Measurements from ENCODE around the gene ARHGAP40. TPM values are rescaled to one million over a fixed set of nuclear protein-coding genes. Genes with fewer than 3 reads are reported as not detected.
"Not testable (repeated sequence)": the region's sequence is repeated elsewhere in the genome, so short reads cannot be mapped to it uniquely, and the experiment has no call there.

ARHGAP40 gene
- total and polyA plus RNA-seq, 2 donors: 0.92 to 1.9 TPM

DNA sequence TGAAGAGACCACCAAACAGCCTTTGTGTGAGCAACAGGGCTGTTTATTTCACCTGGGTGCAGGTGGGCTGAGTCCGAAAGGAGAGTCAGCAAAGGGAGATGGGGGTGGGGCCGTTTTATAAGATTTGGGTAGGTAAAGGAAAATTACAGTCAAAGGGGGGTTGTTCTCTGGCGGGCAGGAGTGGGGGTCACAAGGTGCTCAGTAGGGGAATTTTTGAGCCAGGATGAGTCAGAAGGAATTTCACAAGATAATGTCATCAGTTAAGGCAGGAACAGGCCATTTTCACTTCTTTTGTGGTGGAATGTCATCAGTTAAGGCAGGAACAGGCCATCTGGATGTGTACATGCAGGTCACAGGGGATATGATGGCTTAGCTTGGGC is 9.2 kb upstream of the ARHGAP40 start:
- not testable (repeated sequence) for H3K4me3 ChIP-seq (ENCODE audit: low read depth, low read length); H3K4me1 ChIP-seq (ENCODE audit: insufficient read depth); H3K36me3 ChIP-seq (ENCODE audit: insufficient read depth); DNase-seq (ENCODE audit: extremely low spot score); H3K27ac ChIP-seq (ENCODE audit: low read depth)
- WGBS: 69% methylated on average over 3 of the region's 3 CpGs

- H3K27ac ChIP-seq (ENCODE audit: low read depth); DNase-seq (ENCODE audit: extremely low spot score); H3K4me3 ChIP-seq (ENCODE audit: low read depth, low read length); H3K4me1 ChIP-seq (ENCODE audit: insufficient read depth); H3K36me3 ChIP-seq (ENCODE audit: insufficient read depth): not testable (repeated sequence)
- WGBS: 75% methylated on average over 12 of the region's 12 CpGs
Observed at GRCh38 chr20:38594281-38594680, 7.3 kb upstream of the ARHGAP40 start.

- not testable (repeated sequence) for DNase-seq (ENCODE audit: extremely low spot score); H3K4me1 ChIP-seq (ENCODE audit: insufficient read depth); H3K27ac ChIP-seq (ENCODE audit: low read depth); H3K4me3 ChIP-seq (ENCODE audit: low read depth, low read length); H3K36me3 ChIP-seq (ENCODE audit: insufficient read depth)
- WGBS: 89% methylated on average over 15 of the region's 15 CpGs
Observed at GRCh38 chr20:38595886-38596285, 5.7 kb upstream of the ARHGAP40 start.

- Histone ChIP-seq H3K27ac (ENCODE audit: low read depth) (no peak overlapping the region), H3K4me1 (ENCODE audit: insufficient read depth) (no peaks in the 10 kb centered on the region), H3K36me3 (ENCODE audit: insufficient read depth) (no peaks in the 10 kb centered on the region), H3K4me3 (ENCODE audit: low read depth, low read length) (no peak overlapping the region)
- DNase-seq (ENCODE audit: extremely low spot score): no peak
- WGBS: 35% methylated on average over 9 of the region's 9 CpGs
Observed at GRCh38 chr20:38599410-38599882, 2.2 kb upstream of the ARHGAP40 start.

- H3K4me3 ChIP-seq (ENCODE audit: low read depth, low read length): no peak overlapping the region
- no peaks in the 10 kb centered on the region for H3K4me1 ChIP-seq (ENCODE audit: insufficient read depth)
- 97% methylated on average over 1 of the region's 1 CpG for WGBS
- no peak for DNase-seq (ENCODE audit: extremely low spot score)
- H3K36me3 ChIP-seq (ENCODE audit: insufficient read depth): no peaks in the 10 kb centered on the region
- no peak overlapping the region for H3K27ac ChIP-seq (ENCODE audit: low read depth)
Observed at GRCh38 chr20:38600057-38600456, 1.6 kb upstream of the ARHGAP40 start.

DNA sequence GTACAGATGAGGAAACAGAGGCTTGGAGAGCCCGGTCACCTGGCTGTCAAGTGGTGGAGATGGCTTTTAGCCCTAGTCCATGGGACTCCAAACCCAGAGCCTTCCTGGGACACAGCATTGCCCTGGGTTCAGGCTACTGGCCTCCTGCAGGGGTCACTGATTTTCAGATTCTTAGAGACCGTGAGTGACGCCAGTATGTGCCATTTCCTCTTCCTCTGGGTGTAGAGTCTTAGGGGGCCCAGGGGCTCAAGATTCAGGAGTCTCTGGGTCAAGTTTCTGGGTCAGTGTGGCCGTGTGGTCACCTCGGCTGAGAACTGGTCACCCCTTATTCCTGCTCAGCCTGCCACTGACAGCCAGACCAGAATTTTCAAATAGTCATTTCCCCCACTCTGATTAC is 574 bp downstream of the ARHGAP40 start:
- DNase-seq (ENCODE audit: extremely low spot score): no peak
- Histone ChIP-seq H3K4me3 (ENCODE audit: low read depth, low read length) (no peak overlapping the region), H3K4me1 (ENCODE audit: insufficient read depth) (no peaks in the 10 kb centered on the region), H3K27ac (ENCODE audit: low read depth) (no peak overlapping the region), H3K36me3 (ENCODE audit: insufficient read depth) (no peaks in the 10 kb centered on the region)
- 38% methylated on average over 5 of the region's 5 CpGs for WGBS

- WGBS: 76% methylated on average over 3 of the region's 3 CpGs
- no peaks in the 10 kb centered on the region for H3K36me3 ChIP-seq (ENCODE audit: insufficient read depth)
- DNase-seq (ENCODE audit: extremely low spot score): no peak
- no peak overlapping the region for H3K27ac ChIP-seq (ENCODE audit: low read depth)
- no peaks in the 10 kb centered on the region for H3K4me1 ChIP-seq (ENCODE audit: insufficient read depth)
- H3K4me3 ChIP-seq (ENCODE audit: low read depth, low read length): no peak overlapping the region
Observed at GRCh38 chr20:38603286-38603685, 1.7 kb downstream of the ARHGAP40 start.

- H3K27ac ChIP-seq (ENCODE audit: low read depth): no peak overlapping the region
- no peak overlapping the region for H3K4me3 ChIP-seq (ENCODE audit: low read depth, low read length)
- no peaks in the 10 kb centered on the region for H3K4me1 ChIP-seq (ENCODE audit: insufficient read depth)
- DNase-seq (ENCODE audit: extremely low spot score): no peak
- H3K36me3 ChIP-seq (ENCODE audit: insufficient read depth): no peaks in the 10 kb centered on the region
- 36% methylated on average over 4 of the region's 4 CpGs for WGBS
Observed at GRCh38 chr20:38604873-38605303, 3.3 kb downstream of the ARHGAP40 start.

DNA sequence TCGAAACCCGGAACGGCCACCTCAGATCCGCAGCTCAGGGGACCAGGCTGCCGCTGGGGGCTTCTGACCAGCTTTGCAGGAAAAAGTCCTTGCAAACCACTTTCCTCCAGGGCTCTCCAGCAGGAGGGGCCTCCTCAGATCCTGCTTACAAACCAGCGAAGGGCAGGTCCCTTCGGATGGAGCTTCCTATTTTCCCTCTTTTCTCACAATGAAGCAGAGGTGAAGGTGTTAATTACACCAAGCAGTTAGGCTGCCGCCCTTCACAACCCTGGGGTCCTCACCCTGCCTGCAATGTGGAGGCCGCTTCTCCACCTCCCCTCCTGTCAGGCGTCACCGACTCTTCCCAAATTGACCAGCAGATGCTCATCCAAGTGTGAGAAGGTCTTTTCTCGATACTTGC is 5.7 kb downstream of the ARHGAP40 start:
- no peaks in the 10 kb centered on the region for H3K36me3 ChIP-seq (ENCODE audit: insufficient read depth)
- no peak for DNase-seq (ENCODE audit: extremely low spot score)
- H3K27ac ChIP-seq (ENCODE audit: low read depth): no peak overlapping the region
- H3K4me1 ChIP-seq (ENCODE audit: insufficient read depth): no peaks in the 10 kb centered on the region
- no peak overlapping the region for H3K4me3 ChIP-seq (ENCODE audit: low read depth, low read length)
- 31% methylated on average over 12 of the region's 12 CpGs for WGBS

DNA sequence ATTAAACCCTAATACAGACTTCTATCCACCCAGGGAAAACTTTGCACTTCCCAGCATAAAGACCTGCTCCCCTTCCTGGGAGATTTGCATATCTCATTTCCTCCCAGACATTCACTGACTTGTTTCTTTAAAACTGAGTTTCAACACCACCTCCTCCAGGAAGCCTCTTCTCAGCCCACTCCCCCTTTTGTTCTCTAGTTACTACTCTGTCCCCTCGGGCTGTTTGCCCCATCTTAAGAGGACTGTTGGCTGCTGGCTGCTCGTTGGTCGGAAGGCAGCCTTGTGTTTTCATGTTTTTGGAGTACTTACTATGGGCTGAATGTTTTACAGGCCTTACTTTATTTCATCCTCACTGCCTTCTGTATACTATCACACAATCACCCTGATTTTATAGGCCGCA is 6.6 kb downstream of the ARHGAP40 start:
- Histone ChIP-seq H3K27ac (ENCODE audit: low read depth) (no peak overlapping the region), H3K4me1 (ENCODE audit: insufficient read depth) (no peaks in the 10 kb centered on the region), H3K4me3 (ENCODE audit: low read depth, low read length) (no peak overlapping the region), H3K36me3 (ENCODE audit: insufficient read depth) (no peaks in the 10 kb centered on the region)
- 66% methylated on average over 4 of the region's 4 CpGs for WGBS
- no peak for DNase-seq (ENCODE audit: extremely low spot score)

- Histone ChIP-seq H3K36me3 (ENCODE audit: insufficient read depth) (no peaks in the 10 kb centered on the region), H3K4me1 (ENCODE audit: insufficient read depth) (no peaks in the 10 kb centered on the region), H3K4me3 (ENCODE audit: low read depth, low read length) (no peak overlapping the region), H3K27ac (ENCODE audit: low read depth) (no peak overlapping the region)
- DNase-seq (ENCODE audit: extremely low spot score): no peak
- WGBS: 64% methylated on average over 4 of the region's 4 CpGs
Observed at GRCh38 chr20:38609815-38610214, 8.2 kb downstream of the ARHGAP40 start.

- Histone ChIP-seq H3K4me3 (ENCODE audit: low read depth, low read length) (no peak overlapping the region), H3K36me3 (ENCODE audit: insufficient read depth) (no peaks in the 10 kb centered on the region), H3K27ac (ENCODE audit: low read depth) (no peak overlapping the region), H3K4me1 (ENCODE audit: insufficient read depth) (no peaks in the 10 kb centered on the region)
- 63% methylated on average over 5 of the region's 5 CpGs for WGBS
- no peak for DNase-seq (ENCODE audit: extremely low spot score)
Observed at GRCh38 chr20:38610521-38610920, 8.9 kb downstream of the ARHGAP40 start.

GRCh38 chr20:38612751-38613515 is 11.3 kb downstream of the ARHGAP40 start:
- DNase-seq (ENCODE audit: extremely low spot score): no peak
- 60% methylated on average over 5 of the region's 5 CpGs for WGBS
- no peaks in the 10 kb centered on the region for H3K36me3 ChIP-seq (ENCODE audit: insufficient read depth)

GRCh38 chr20:38615283-38615682 is 13.7 kb downstream of the ARHGAP40 start:
- no peak for DNase-seq (ENCODE audit: extremely low spot score)
- no peak overlapping the region for H3K4me3 ChIP-seq (ENCODE audit: low read depth, low read length)
- no peak overlapping the region for H3K27ac ChIP-seq (ENCODE audit: low read depth)
- 88% methylated on average over 15 of the region's 15 CpGs for WGBS
- no peaks in the 10 kb centered on the region for H3K36me3 ChIP-seq (ENCODE audit: insufficient read depth)
- H3K4me1 ChIP-seq (ENCODE audit: insufficient read depth): no peaks in the 10 kb centered on the region

More at GRCh38 chr20:38612751-38613515, 11.3 kb downstream of the ARHGAP40 start:
- no peak overlapping the region for H3K27ac ChIP-seq (ENCODE audit: low read depth)
- H3K4me3 ChIP-seq (ENCODE audit: low read depth, low read length): no peak overlapping the region
- no peaks in the 10 kb centered on the region for H3K4me1 ChIP-seq (ENCODE audit: insufficient read depth)
